Muscle of arm (tissue), 14 donors: ENCODE results near the gene INSIG2. TPM values are rescaled to one million over a fixed set of nuclear protein-coding genes. Genes with fewer than 3 reads are reported as not detected.
A peak's percentile ranks its signal among the peaks of the same experiment; 100 is the strongest.

Experiments
- DNase-seq: peaks from one replicate; pipeline ENCODE4 v3.0.0-alpha.2; 2013
- long read RNA-seq, 11 donors: transcript quantifications; one replicate each; lab custom pipeline, GENCODE V29; 2026
- polyA plus RNA-seq, 12 donors: library from polyadenylated mRNA; unstranded; fragments of 120-200 nt; gene quantifications; one replicate each; pipeline ENCODE4 v1.2.1, GENCODE V29; 2013; ENCODE audit not compliant: insufficient read length in 12 of 12

INSIG2 gene
- polyA plus RNA-seq = 10 to 100 TPM in 11 of 12 donors, not detected in 1; 15.5 to 34.0 (median 21.7) TPM
- long read RNA-seq, donor 1, transcript INSIG2-201 (6 exons, 2,590 nt) = major isoform, 9 of 9 reads
- long read RNA-seq, donor 1, partial matches to known transcripts = 0 of 9 reads
- long read RNA-seq, donor 1, other reads (novel, unspliced or antisense) = 0 of 9 reads
- long read RNA-seq, donor 2, transcript INSIG2-201 (6 exons, 2,590 nt) = major isoform, 11 of 11 reads
- long read RNA-seq, donor 2, partial matches to known transcripts = 0 of 11 reads
- long read RNA-seq, donor 2, other reads (novel, unspliced or antisense) = 0 of 11 reads
- long read RNA-seq, donor 3, partial matches to known transcripts = 0 of 4 reads
- long read RNA-seq, donor 3, other reads (novel, unspliced or antisense) = 0 of 4 reads
- long read RNA-seq, donor 4, partial matches to known transcripts = 0 of 1 reads
- long read RNA-seq, donor 4, other reads (novel, unspliced or antisense) = 0 of 1 reads
- long read RNA-seq, donor 5, transcript INSIG2-201 (6 exons, 2,590 nt) = major isoform, 9 of 18 reads
- long read RNA-seq, donor 5, partial matches to known transcripts = 5 of 18 reads
- long read RNA-seq, donor 5, other reads (novel, unspliced or antisense) = 0 of 18 reads
- long read RNA-seq, donor 6, partial matches to known transcripts = 0 of 3 reads
- long read RNA-seq, donor 6, other reads (novel, unspliced or antisense) = 0 of 3 reads
- long read RNA-seq, donor 7, transcript INSIG2-201 (6 exons, 2,590 nt) = major isoform, 5 of 7 reads
- long read RNA-seq, donor 7, partial matches to known transcripts = 0 of 7 reads
- long read RNA-seq, donor 7, other reads (novel, unspliced or antisense) = 0 of 7 reads
- long read RNA-seq, donor 8, transcript INSIG2-201 (6 exons, 2,590 nt) = major isoform, 9 of 10 reads
- long read RNA-seq, donor 8, partial matches to known transcripts = 0 of 10 reads
- long read RNA-seq, donor 8, other reads (novel, unspliced or antisense) = 0 of 10 reads
- long read RNA-seq, donor 9, partial matches to known transcripts = 0 of 2 reads
- long read RNA-seq, donor 9, other reads (novel, unspliced or antisense) = 0 of 2 reads
- long read RNA-seq, donor 10, transcript INSIG2-201 (6 exons, 2,590 nt) = major isoform, 12 of 15 reads
- long read RNA-seq, donor 10, partial matches to known transcripts = 0 of 15 reads
- long read RNA-seq, donor 10, other reads (novel, unspliced or antisense) = 0 of 15 reads
- long read RNA-seq, donor 11, transcript INSIG2-201 (6 exons, 2,590 nt) = major isoform, 7 of 9 reads
- long read RNA-seq, donor 11, partial matches to known transcripts = 0 of 9 reads
- long read RNA-seq, donor 11, other reads (novel, unspliced or antisense) = 0 of 9 reads

DNA sequence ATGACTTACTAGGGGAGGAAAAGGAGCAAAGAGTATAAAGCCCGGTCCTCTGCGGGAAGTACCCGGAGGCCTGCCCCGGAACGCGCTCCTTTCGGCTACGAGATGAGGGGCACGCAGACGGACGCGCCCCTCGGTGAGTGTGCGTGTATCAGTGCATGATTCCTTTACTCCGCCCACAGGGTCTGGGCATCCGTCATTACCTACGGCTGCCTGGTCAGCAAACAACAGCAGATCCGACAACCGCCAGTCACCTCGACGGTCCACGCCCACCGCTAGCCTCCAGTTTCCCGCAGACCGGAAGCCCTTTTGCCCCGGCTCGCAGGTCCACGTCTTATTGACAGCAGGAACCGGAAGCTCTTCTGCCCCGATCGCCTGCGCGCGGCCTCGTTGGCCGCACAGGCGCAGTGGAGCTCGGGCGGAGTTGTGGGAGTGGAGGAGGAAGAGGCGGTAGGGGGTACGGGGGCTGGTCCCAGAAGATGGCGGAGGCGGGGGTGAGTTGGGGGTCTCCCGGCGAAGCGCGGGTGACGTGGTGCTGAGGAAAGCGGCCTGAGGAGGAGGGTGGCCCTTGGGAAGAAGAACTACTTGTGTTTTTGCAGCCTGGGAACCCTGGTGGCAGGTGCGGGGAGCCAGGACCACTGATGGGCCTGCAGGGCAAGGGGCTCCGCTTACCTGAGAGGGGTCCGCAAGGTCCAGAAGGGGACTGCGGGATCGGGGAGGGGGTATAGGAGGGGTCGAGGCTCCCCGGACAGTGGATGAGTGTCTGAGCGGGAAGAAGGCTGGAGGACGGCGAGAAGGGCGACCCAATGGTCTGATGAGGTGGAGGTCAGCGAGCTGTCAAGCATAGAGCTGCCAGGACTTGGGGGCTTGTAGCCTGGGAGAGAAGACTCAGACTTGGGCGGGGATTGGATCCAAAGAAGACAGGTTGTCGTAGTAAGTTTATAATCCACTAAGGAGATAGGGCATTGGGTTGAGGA lies at the start of gene INSIG2:
Gene INSIG2, plus strand, starts transcription at position 421 of the 974 bp plus-strand sequence. CDS start 8,086 bp downstream, outside the sequence.
- peak; percentile 96 for DNase-seq

DNA sequence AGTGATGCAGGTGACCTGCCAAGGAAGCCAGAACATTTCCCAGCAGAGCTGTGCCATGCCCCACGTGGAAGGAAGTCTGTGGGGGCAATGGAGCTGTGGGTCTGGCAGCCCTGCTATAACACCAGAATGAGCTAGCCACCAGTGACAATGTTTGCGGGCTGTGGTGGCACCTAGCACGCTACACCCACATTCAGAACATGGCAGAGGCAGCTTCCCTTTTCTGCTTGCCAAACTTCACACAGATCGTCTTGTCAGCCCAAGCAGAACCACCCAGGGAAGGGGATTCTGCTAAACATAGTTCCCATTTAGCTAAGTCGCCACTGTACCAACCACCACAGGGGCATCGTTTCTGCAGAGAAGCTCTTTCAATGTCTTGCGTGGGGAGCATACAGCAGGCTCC lies 47.4 kb upstream of the INSIG2 start:
- no peak for DNase-seq

DNA sequence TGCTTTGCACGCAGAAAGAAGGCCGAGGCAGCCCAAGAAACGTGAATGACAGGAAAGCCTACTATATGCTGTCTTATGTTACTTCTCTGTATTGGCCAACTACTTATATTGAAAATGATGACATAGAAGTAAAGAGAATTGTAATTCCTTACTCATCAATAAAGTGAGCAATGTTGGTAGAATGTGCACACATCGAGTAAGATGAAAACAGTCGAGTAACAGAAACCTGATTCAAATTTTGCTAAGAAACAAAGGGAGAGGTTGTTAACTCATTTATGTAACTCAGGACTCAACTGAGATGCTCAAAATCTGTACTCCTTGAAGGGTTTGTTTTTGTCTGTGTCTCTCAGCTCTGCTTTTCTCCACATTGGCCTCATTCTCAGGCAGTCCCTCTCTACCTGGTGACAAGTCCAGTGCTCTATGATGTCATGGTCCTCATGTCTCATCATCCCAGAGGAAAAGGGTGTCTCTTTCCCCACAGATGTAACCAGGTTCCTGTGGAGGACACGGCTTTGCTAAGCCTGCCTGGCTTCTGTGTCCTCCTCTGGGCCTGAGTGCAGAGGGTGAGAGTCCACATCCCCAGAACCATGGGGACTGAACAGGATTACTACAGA lies 44.1 kb upstream of the INSIG2 start:
- no peak for DNase-seq

DNA sequence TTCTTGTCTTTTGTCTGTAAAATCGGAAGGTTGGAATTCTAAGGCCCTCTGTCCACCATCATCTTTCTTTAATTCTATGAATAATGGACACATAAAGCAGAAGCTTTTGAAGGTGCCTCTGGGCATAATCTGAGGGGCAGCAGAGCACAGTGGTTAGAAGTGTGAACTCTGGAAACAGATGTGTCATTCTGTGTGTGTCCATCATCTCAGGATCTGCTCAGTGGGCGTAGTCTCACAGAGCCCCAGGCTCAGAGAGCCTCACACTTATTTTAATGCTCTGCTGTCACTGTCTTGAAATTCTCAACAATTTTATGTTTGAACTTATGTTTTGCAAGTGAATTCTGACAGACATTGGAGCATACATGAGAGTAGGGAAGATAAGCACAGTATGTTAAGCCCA lies 43.4 kb upstream of the INSIG2 start:
- no peak for DNase-seq

DNA sequence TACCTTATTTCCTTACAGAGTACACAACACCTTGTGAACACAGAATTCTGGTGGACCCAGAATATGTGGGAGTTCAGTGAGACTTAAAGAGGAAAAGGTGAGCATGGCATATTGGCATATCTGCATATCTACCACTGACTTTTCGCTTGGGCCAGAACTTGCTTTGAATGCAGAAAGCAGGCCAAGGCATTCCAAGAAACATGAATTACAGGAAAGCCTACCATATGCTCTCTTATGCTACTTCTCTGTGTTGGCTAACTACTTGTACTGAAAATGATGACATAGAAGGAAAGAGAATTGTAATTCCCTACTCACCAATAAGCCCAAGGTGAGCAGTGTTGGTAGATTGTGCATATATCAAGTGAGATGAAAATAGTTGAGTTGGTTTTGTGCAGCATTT lies 43.0 kb upstream of the INSIG2 start:
- DNase-seq = no peak

DNA sequence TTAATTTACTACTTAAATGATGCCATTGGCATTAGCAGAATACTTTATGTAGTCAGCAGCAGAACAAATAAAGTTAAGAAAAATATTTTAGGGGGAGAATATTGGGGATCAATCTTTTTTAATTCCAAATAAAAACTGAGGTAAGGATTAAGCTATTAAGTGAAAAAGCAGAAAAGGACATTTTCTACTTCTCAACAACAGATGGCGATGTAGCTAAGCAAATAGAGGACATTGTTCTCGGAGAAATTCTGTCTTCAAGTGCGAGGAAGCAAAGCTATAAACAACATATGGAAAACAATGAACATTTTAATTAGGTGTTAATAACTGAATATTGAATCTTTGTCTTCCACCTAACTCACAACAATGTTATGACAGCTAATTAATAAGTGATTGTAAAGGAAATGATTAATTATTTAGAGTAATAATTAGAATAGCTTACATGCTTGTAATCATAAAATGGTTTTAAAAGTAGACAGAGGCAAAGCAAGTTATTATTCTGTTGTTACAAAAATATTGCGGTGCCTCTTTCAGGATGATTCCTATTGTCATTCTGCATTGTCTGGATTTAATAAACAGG lies 41.5 kb upstream of the INSIG2 start:
- DNase-seq = peak; percentile 23

DNA sequence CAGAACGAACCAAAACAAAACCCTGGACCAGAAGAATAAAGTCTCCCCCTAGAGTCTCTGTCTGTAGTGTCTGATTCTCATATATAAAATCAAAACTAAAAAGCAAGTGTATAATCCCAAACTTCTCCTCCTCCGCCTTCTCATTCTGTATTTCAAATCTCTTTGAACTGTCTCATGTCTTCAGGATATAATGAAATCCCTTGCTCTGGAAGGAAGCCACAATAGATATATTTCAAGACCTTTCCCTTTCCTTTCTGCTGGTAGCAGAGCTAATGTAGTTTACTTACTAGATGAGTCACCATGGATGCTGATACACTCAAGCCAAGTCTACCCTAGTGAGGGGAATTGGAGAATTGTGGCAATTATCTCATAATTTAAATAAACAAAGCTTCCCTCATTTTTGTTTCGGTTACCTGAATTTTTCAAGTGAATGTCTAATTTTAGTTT lies 40.9 kb upstream of the INSIG2 start:
- no peak for DNase-seq

DNA sequence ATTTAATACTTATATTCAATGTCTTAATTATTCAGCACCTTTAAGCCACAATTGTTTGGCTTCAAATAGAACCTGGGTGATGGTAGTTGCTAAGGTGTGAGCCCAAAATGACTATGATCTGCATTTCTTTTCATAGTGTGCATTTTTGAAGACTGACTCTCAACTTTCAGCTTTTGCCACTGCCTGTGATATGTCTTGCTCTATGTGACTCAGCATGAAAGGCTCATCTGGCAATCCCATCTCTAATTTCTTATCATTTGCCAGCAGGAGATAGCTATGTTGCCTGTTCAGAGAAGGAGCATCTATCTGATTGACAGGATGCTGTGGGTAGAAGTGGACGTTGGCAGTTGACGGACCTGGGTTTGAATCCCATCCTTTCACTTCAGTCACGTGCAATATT lies 39.9 kb upstream of the INSIG2 start:
- DNase-seq = no peak

DNA sequence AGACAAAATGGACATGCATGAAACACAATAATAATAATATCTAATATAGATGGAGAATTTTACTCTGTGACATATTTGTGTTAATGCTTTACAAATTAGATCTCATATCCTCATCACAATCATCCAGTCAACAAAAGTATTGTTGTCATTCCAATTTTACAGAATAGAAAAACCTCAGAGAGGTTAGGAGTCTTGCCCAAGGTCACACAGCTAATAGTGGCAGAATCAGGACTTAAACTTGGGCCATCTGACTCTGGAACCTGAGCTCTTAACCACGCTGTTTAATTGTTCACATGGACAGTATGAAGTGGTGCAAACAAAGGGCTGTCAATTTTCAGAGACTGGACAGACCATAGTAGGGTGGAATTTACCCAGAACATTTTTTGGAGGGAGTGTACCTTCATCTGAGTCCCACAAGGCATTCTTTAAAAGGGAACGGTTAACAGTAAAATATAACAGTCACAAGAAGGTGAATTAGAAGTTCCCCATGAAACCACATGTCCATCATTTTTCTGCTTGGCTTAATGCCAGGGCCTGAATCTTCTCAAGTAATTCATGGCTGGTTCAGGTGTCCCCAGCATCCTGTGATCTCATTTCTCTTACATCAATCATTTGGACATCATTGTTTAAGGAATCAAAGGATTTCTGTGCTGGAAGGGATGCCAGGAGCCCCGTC lies 39.0 kb upstream of the INSIG2 start:
- DNase-seq = no peak

DNA sequence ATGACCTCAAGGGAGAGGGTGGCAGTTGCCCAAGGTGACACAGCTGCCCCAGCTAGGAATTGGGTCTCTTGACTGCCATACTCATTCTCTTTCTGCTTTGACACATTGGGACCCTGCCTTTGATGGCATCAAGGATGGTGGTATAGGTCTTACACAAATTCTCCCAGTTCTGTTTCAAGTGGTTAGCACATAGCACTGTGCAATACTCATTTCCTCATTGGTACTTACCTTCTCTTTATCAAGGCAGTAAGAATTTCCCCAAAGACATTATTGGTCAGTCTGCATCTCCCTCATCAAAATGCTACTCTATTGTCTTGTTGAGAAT lies 38.5 kb upstream of the INSIG2 start:
- DNase-seq = no peak

DNA sequence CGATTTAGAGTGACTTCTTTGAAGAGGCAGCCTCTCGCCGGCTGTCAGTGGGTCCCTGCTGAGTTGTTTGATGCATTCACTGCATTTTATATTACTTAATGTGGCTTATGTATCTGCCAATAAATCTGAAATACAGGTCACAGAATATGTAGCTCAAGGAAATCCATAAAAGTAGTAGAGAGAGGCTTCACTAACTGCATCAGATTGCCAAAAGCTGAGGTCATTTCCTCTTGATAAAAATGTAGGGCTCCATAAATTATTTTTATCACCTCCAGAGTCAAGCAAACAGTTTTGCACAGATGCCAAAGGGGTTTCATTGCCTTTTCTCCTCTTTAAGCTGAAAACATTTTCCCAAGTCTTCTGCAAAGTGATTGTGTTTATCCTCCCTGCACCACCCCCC lies 37.9 kb upstream of the INSIG2 start:
- no peak for DNase-seq

DNA sequence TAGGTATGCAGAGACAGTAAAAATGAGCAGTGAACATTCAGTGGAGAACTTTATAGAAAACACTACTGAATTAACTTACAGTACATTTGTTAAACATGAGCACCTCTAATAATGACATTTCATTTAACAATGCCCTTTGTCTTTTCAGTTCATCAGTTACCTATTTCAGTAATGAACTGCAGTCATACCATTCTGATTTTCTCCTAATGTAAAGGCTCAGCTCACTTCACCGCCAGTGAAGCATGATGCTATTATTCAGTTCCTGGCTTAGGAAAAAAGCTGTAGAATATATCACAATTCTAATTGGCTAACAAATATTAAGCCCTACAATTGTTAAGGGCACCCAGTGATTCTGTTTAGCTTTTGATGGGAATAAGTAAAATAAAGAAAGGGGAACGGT lies 37.3 kb upstream of the INSIG2 start:
- DNase-seq = no peak

DNA sequence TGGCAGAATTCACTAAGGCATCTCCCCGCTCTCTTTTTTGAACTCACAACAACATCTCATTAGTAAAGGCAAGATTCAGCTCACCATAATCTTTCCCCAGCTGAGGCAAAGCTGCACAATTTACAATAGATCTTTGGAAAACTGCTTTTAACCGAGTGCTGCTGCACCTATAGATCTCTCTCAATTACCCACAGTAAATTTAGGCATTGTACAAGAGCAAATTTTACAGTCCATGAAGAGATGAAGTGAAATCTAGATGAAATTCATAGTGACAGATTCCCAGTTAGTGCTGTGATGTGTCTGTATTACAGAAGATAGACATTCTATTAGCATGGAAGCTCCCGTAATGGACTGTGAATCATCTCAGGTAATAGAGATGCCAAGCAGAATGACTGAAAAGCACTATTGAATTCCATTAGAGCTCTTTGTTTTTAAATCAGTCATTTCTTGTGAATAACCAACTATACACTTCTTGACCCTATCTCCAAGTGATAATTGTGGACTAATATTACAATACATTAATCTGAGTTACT lies 36.4 kb upstream of the INSIG2 start:
- no peak for DNase-seq

DNA sequence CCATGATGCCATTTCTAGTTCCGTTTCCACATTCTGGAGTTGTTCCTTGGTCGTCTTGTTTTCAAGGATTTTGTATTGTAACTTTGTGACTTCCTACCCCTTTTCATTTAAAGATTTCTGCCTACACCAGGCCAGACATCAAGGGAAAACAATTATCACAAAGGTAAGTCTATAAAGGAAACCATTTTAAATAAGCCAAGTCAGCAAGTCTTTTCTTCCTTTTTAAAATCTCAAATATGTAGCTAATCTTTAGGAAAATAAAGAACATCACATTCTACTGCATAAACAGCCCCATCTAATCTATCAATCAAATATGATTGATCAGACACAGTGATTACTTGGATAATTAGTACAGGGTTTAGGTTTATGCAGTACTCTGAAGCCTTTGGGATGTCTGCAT lies 35.8 kb upstream of the INSIG2 start:
- no peak for DNase-seq

DNA sequence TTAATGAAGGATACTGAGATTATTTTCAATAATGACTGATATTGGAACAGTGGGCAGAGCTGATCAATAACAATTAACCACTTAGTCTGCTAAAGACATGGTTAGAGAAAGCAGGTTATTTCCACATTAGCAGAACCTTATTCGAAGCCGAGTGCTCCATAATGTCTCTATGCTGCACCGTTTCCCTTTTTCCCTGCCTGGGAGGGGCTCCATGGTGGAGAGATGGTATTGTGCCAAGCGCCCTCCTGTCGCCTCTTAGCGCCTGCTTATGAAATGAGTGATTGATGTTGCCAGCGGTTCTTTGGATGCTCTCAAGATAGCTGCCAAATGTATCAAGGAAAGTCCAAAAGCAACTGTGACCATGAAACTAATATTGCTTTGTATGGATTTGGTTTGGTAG lies 34.6 kb upstream of the INSIG2 start:
- no peak for DNase-seq

DNA sequence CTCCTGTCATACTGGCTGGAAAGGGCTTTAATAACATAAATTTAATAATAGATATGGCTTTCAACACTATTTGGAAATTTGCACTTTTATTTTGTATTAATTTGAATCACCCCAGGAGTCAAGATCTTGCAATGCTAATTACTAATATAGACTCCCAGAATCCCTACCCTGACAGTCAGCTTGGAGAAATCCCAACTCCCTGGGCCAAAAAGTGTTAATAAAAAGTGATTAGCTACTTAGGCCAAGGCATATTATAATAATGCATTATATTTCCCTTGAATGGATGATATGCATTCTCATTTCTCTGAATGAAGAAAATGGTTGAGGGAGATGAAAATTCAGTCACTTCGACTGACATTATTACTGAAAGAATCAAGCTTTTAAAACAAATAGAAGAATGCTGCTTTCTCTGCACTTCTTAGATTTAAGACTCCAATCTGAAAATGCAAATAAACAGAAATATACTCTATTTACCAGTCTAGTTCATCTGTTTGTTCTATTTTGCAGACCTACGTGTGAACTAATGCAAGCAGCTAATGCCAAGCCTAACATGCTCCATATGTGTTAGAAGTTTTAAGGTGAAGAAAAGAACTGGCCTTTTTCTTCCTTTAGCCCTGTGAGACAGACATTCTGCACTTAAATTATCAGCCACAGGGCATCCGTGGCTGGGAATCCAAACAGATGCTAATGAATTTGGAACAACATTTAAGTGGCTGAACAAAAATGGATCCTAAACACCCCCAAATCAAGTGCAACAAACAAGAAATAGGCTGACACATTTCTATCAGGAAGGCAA lies 33.9 kb upstream of the INSIG2 start:
- DNase-seq = no peak

DNA sequence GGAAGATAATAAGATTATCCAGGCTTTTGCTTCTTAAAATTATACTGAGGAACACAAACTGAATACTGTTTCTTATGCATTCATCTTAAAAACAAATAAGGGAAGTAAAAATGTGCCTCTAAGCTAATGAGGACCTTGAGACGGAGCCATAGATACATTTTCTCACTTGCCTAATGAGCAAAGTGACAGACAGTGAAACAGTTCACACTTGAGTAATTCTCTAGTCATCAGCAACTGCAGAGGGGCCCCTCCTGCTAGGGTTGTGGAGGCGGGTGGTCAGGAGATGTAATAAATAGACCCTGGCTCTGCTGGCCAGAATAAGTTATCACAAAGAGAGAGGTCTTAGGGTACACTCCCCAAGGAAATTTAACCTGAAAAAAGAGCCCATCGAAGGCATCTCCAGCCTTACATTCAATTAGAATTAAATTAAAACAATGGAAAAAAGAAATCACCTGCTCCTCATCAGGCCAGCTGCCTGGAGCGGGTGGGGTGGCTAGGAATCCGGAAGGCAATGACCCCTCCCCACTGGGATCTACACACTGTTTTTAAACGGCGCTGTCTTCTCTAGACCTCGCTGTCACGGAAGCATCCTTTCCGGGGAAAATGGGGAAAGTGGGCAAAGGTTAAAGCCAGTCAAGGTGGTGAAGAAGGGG lies 32.6 kb upstream of the INSIG2 start:
- DNase-seq = no peak

DNA sequence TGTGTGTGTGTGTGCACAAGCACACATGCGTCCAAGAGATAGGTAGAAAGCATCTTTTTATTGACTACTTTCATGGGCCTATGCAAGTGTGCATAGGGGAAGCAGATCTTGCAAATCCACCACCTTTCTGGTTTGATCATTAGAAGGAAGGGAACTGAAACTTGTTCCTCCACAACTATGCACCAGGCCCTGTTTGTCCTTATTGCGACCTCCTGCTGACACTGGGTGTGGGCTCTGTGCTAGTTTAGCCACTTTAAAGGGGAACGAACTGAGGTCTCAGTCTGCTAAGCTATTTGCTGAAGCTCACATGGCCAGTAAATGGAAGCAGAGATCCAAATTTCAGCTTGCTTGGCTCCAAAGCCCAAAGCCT lies 32.1 kb upstream of the INSIG2 start:
- no peak for DNase-seq
